HCT116 (cell line): ENCODE data around the gene KRTAP29-1. TPM values are rescaled to one million over a fixed set of nuclear protein-coding genes. Genes with fewer than 3 reads are reported as not detected.

Experiments used
- ATAC-seq: fragments of 200-7000 bp; cut with Tn5 transposase; 2 replicates; pipeline ENCODE4 v1.9.1; 2020; ENCODE audit warnings: mild to moderate bottlenecking, moderate library complexity
- BruUV-seq: library from RNA; stranded (reverse); fragments of 400-500 nt; replicated peaks from 2 replicates; lab custom pipeline; 2021; lab: Mats Ljungman, UMichigan
- CTCF ChIA-PET: fragments of 300-600 bp; sonication (Branson Sonifier 250); formaldehyde crosslinking; loops from one replicate; lab custom pipeline; 2021; ENCODE audit warnings: antibody characterized with exemption; lab: Charles Lee
- POLR2A ChIA-PET: fragments of 300-600, 350-600 bp; sonication (Branson Sonifier 250); formaldehyde crosslinking; loops from one replicate; lab custom pipeline; 2021; ENCODE audit warnings: antibody characterized with exemption; lab: Charles Lee
- RAD21 ChIA-PET, 2 experiments: fragments of 300-600 bp; sonication (Branson Sonifier 250); formaldehyde crosslinking; loops; one replicate each; lab custom pipeline; 2023; ENCODE audit warnings: low total read pairs in 2 of 2; ENCODE audit not compliant: uncharacterized antibody in 2 of 2, unreplicated experiment in 2 of 2, low non-redundant PET in 1 of 2; lab: Charles Lee
- DNase-seq: peaks from one replicate; pipeline ENCODE4 v3.0.0-alpha.2; 2010; ENCODE audit warnings: low read depth, low spot score
- H2AFZ ChIP-seq: fragments of 200-600 bp; shearing (Covaris generic), sonication (generic); 2 replicates; pipeline ENCODE4 v1.6.1; 2017; ENCODE audit warnings: low read depth, mixed run types, mixed read lengths, antibody characterized with exemption, low read length; ENCODE audit not compliant: poor library complexity, severe bottlenecking
- H3K27ac ChIP-seq: 2 replicates; pipeline ENCODE4 v1.5.1; 2012; ENCODE audit warnings: low read depth, low read length
- H3K27me3 ChIP-seq: fragments of 200-600 bp; sonication (generic); 2 replicates; pipeline ENCODE4 v1.6.1; 2016; ENCODE audit warnings: mixed run types, low read length, mixed read lengths; ENCODE audit not compliant: insufficient read depth
- H3K36me3 ChIP-seq, 2 experiments: fragments of 200-500 bp in 1 of 2; fragments of 200-600 bp in 1 of 2; sonication (Bioruptor generic) in 1 of 2; sonication (generic) in 1 of 2; 2 replicates each; pipeline versions ENCODE4 v1.5.1 to v1.6.1; 2014 to 2016; ENCODE audit warnings: low read length in 2 of 2, inconsistent platforms in 1 of 2, mixed read lengths in 1 of 2, mixed run types in 1 of 2; ENCODE audit not compliant: insufficient read depth in 2 of 2, control insufficient read depth in 1 of 2
- H3K4me1 ChIP-seq, 2 experiments: fragments of 200-600 bp in 1 of 2; sonication (generic) in 1 of 2; 2 replicates each; pipeline versions ENCODE4 v1.5.1 to v1.6.1; 2012 to 2017; ENCODE audit warnings: low read length in 2 of 2, inconsistent platforms in 1 of 2, mild to moderate bottlenecking in 1 of 2, mixed read lengths in 1 of 2, mixed run types in 1 of 2, moderate library complexity in 1 of 2; ENCODE audit not compliant: insufficient read depth in 2 of 2, control insufficient read depth in 1 of 2
- H3K4me2 ChIP-seq: fragments of 200-600 bp; sonication (generic); 2 replicates; pipeline ENCODE4 v1.6.1; 2017; ENCODE audit warnings: mixed run types, low read length, mixed read lengths
- H3K4me3 ChIP-seq, 2 experiments: fragments of 200-600 bp in 1 of 2; sonication (generic) in 1 of 2; replicated peaks in 1 of 2; 2 replicates each; pipeline ENCODE4 v1.5.1; 2011 to 2016; ENCODE audit warnings: low read length in 2 of 2, control low read depth in 1 of 2, low read depth in 1 of 2, mild to moderate bottlenecking in 1 of 2, mixed read lengths in 1 of 2, mixed run types in 1 of 2
- H3K79me2 ChIP-seq: fragments of 200-600 bp; sonication (generic); 2 replicates; pipeline ENCODE4 v1.6.1; 2017; ENCODE audit warnings: mild to moderate bottlenecking, mixed run types, low read length, moderate library complexity, mixed read lengths; ENCODE audit not compliant: insufficient read depth
- H3K9ac ChIP-seq: fragments of 200-600 bp; sonication (generic); 2 replicates; pipeline ENCODE4 v1.6.1; 2016; ENCODE audit warnings: low read length, mixed read lengths
- H3K9me2 ChIP-seq: fragments of 200-600 bp; sonication (generic), shearing (Covaris generic); 2 replicates; pipeline ENCODE4 v1.6.1; 2017; ENCODE audit warnings: mixed run types, mild to moderate bottlenecking, moderate library complexity; ENCODE audit not compliant: insufficient read depth
- H3K9me3 ChIP-seq, 2 experiments: fragments of 200-500 bp in 1 of 2; fragments of 200-600 bp in 1 of 2; sonication (Bioruptor generic) in 1 of 2; sonication (generic) in 1 of 2; 2 replicates each; pipeline ENCODE4 v1.6.1; 2014 to 2017; ENCODE audit warnings: low read length in 2 of 2, mixed read lengths in 2 of 2, inconsistent platforms in 1 of 2, low read depth in 1 of 2, mild to moderate bottlenecking in 1 of 2, mixed run types in 1 of 2, moderate library complexity in 1 of 2; ENCODE audit not compliant: control insufficient read depth in 1 of 2, insufficient read depth in 1 of 2
- H4K20me1 ChIP-seq: fragments of 200-600 bp; sonication (generic), shearing (Covaris generic); 2 replicates; pipeline ENCODE4 v1.6.1; 2017; ENCODE audit warnings: mixed run types, mild to moderate bottlenecking, moderate library complexity; ENCODE audit not compliant: insufficient read depth
- ELF1 ChIP-seq: IDR thresholded peaks from 2 replicates; pipeline ENCODE4 v1.6.1; 2012; ENCODE audit warnings: low read depth, borderline replicate concordance
- EZH2phosphoT487 ChIP-seq: fragments of 200-600 bp; IDR thresholded peaks from 2 replicates; pipeline ENCODE4 v1.6.1; 2018; ENCODE audit warnings: antibody characterized with exemption, borderline replicate concordance
- SIN3A ChIP-seq: IDR thresholded peaks from 2 replicates; pipeline ENCODE4 v1.6.1; 2012; ENCODE audit warnings: low read depth
- SP1 ChIP-seq: IDR thresholded peaks from 2 replicates; pipeline ENCODE4 v1.6.1; 2012; ENCODE audit warnings: low read depth
- YY1 ChIP-seq: IDR thresholded peaks from 2 replicates; pipeline ENCODE4 v1.6.1; 2011; ENCODE audit warnings: low read length, low read depth, moderate library complexity, mild to moderate bottlenecking; ENCODE audit not compliant: insufficient replicate concordance; ENCODE audit errors: extremely low read depth
- ZFX ChIP-seq: fragments of 450-650 bp; IDR thresholded peaks from 2 replicates; pipeline ENCODE4 v1.6.1; 2017
- intact Hi-C: fragments of 100-400 bp; cut with micrococcal nuclease; formaldehyde crosslinking; loops from 2 replicates; pipeline ENCODE4 v1.10.0; 2022
- total RNA-seq: library from RNA; stranded (reverse); gene quantifications from one replicate; pipeline ENCODE4 v1.2.1, GENCODE V29; 2021; ENCODE audit not compliant: unreplicated experiment
- TF ChIP-seq, protein P1 (sequence below): IDR thresholded peaks from 2 replicates; pipeline ENCODE4 v1.6.1; 2011; ENCODE audit warnings: mild to moderate bottlenecking, low read length, moderate library complexity; ENCODE audit not compliant: insufficient replicate concordance; ENCODE audit errors: extremely low read depth
- TF ChIP-seq, protein P2 (sequence below): IDR thresholded peaks from 2 replicates; pipeline ENCODE4 v1.6.1; 2012; ENCODE audit warnings: low read depth

Gene KRTAP29-1
- total RNA-seq, 1 experiment from 2014 or later = 0.22 TPM

DNA sequence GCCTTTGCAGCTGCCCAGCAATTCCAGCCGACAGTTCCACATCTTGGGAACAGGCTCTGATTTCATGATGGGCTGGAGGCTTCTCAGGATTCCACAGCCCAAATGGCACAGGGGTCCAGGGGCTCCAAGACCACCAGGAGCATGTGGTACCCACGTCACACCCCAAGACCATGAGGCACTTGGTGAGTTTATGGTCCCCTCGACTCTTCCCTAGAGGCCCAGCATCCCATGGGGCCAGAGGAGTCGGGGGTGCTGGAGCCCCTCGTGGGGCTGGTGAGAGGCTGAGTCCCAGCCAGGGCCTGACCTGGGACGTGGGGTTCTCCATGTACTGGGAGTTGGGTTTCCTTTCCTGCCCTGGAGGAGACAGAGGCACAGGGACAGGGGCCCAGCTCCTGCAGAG, 23.0 kb upstream of the KRTAP29-1 start (continued):
- no peak for TF ChIP-seq YY1

DNA sequence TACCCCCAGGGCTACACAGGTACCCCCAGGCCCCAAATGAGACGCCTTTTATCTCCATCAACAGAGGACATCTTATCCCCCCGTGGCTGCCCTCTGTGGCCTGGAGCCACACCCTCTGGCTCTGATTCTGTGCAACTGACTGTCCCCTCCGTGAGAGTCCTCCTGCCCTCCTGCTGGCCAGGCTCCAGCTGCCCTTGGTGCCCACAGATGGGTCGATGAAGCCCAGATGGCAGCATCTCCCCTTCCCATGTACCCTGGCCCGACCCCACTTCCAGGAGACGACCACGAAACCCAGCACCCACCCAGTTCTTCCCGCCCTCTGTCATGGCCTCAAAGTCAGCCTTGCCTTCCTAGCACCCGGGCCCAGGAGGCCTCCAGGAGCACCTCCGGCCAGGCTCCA, 22.5 kb upstream of the KRTAP29-1 start:
- ChIA-PET CTCF (no interaction called here), RAD21 (no interaction called here), POLR2A (no interaction called here)
- Histone ChIP-seq H3K36me3 (peaks cover 0 to 7% of the 10 kb centered on the region in 2 experiments; a peak in 1 of 4 replicates), H3K4me1 (peaks cover 8 to 31% of the 10 kb centered on the region in 2 experiments; a peak in 3 of 4 replicates), H3K4me3 (no peak overlapping the region), H3K27ac (no peak overlapping the region; the same call in 1 of the 2 replicates), H3K9me3 (peaks cover 0 to 13% of the 10 kb centered on the region in 2 experiments; a peak in 1 of 4 replicates), H3K27me3 (no peaks in the 10 kb centered on the region), H2AFZ (no peak overlapping the region), H3K4me2 (no peak overlapping the region), H3K9me2 (no peaks in the 10 kb centered on the region), H4K20me1 (no peaks in the 10 kb centered on the region), H3K9ac (no peak overlapping the region), H3K79me2 (no peaks in the 10 kb centered on the region)
- no peak for ATAC-seq
- no peak for TF ChIP-seq EZH2phosphoT487
- TF ChIP-seq, protein P1, sequence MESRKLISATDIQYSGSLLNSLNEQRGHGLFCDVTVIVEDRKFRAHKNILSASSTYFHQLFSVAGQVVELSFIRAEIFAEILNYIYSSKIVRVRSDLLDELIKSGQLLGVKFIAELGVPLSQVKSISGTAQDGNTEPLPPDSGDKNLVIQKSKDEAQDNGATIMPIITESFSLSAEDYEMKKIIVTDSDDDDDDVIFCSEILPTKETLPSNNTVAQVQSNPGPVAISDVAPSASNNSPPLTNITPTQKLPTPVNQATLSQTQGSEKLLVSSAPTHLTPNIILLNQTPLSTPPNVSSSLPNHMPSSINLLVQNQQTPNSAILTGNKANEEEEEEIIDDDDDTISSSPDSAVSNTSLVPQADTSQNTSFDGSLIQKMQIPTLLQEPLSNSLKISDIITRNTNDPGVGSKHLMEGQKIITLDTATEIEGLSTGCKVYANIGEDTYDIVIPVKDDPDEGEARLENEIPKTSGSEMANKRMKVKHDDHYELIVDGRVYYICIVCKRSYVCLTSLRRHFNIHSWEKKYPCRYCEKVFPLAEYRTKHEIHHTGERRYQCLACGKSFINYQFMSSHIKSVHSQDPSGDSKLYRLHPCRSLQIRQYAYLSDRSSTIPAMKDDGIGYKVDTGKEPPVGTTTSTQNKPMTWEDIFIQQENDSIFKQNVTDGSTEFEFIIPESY = no peak
- no peak for TF ChIP-seq SP1
- no peak for TF ChIP-seq ZFX
- TF ChIP-seq, protein P2, sequence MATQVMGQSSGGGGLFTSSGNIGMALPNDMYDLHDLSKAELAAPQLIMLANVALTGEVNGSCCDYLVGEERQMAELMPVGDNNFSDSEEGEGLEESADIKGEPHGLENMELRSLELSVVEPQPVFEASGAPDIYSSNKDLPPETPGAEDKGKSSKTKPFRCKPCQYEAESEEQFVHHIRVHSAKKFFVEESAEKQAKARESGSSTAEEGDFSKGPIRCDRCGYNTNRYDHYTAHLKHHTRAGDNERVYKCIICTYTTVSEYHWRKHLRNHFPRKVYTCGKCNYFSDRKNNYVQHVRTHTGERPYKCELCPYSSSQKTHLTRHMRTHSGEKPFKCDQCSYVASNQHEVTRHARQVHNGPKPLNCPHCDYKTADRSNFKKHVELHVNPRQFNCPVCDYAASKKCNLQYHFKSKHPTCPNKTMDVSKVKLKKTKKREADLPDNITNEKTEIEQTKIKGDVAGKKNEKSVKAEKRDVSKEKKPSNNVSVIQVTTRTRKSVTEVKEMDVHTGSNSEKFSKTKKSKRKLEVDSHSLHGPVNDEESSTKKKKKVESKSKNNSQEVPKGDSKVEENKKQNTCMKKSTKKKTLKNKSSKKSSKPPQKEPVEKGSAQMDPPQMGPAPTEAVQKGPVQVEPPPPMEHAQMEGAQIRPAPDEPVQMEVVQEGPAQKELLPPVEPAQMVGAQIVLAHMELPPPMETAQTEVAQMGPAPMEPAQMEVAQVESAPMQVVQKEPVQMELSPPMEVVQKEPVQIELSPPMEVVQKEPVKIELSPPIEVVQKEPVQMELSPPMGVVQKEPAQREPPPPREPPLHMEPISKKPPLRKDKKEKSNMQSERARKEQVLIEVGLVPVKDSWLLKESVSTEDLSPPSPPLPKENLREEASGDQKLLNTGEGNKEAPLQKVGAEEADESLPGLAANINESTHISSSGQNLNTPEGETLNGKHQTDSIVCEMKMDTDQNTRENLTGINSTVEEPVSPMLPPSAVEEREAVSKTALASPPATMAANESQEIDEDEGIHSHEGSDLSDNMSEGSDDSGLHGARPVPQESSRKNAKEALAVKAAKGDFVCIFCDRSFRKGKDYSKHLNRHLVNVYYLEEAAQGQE = no peak
- TF ChIP-seq SIN3A = no peak
- TF ChIP-seq ELF1 = no peak
- TF ChIP-seq YY1 = no peak
- intact Hi-C loops = loop anchor here (2.0 to 10.0 kb wide), 3 partner anchors 172 to 700 kb away; no protein-coding TSS in a partner anchor
- DNase-seq = no peak
- BruUV-seq = no TSS peak
